Stimulated activated CD4-positive, alpha-beta T cell treated with anti-CD3 and anti-CD28 coated beads, Interleukin-12 subunit alpha, Interleukin-12 subunit beta, amount 100 ng/mL, for 48 hours (primary cell): ENCODE measurements around the gene C3orf62.
"Not testable (repeated sequence)": the region's sequence is repeated elsewhere in the genome, so short reads cannot be mapped to it uniquely, and the experiment has no call there.

Source experiments
- DNase-seq, 3 donors: peaks; one replicate each; pipeline ENCODE4 v3.0.0-alpha.2; 2020; ENCODE audit warnings: low read depth in 2 of 3, low spot score in 1 of 3

C3orf62 gene

DNA sequence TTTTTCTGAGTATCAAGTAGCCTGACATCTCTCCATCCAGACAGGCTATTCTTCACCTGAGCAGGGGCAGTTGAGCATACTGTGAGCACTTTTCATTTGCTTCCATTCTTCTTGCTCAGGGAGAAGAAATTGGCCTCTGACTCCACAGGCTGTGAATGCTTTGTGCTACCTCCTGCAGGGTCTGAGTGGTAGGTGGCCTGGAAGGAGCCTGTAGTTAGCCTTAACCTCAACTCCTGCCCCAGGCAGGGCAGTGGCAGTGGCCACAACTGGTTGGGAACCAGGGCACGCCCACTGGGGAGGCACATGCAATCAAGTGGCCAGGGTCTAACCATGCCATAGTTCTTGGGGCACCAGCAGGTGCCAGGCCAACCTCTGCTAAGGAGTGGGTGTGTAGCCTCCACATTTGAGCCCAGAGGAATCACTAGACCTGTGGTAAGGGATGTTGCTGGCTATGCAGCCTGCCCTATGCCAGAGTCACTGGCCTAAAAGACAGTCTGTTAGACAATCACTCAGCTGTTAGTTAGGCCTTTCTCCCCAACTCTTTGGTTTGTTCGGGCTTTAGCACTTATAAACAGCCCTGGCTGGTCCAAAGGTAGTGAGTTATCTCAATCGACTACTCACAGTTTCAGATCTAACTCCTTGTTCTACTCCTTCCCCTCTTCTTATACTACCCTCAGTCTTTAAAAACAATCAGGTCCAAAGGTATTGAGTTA, 7.4 kb downstream of the C3orf62 start:
- no peak for DNase-seq

DNA sequence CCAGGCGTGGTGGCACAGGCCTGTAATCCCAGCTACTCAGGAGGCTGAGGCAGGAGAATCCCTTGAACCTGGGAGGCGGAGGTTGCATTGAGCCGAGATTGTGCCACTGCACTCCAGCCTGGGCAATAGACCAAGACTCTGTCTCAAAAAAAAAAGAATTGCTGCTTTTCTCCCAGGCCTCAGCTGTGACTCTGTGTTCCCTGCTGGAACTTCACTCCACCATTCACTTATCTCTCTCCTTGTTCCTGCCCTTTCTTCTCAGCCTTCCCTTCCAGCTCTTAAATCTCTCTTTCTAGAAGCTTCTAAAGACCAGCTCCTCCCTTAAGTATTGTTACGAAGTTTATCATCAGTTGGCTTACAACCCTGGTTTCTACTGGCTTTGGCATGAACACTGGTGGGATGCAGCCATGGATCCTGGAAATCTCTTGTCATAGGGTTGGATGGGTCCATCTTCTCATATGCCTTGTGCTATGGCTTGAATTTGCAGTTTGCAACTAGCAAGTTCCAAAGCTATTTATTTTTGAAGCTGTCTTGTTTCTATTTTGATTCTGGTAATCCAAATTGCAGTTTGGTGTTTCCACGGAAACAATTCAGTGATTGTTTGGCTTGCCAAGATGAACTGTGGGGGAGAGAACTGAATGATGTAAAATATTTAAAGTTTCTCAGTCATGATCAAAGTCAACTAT, 10.5 kb downstream of the C3orf62 start:
- no peak for DNase-seq

DNA sequence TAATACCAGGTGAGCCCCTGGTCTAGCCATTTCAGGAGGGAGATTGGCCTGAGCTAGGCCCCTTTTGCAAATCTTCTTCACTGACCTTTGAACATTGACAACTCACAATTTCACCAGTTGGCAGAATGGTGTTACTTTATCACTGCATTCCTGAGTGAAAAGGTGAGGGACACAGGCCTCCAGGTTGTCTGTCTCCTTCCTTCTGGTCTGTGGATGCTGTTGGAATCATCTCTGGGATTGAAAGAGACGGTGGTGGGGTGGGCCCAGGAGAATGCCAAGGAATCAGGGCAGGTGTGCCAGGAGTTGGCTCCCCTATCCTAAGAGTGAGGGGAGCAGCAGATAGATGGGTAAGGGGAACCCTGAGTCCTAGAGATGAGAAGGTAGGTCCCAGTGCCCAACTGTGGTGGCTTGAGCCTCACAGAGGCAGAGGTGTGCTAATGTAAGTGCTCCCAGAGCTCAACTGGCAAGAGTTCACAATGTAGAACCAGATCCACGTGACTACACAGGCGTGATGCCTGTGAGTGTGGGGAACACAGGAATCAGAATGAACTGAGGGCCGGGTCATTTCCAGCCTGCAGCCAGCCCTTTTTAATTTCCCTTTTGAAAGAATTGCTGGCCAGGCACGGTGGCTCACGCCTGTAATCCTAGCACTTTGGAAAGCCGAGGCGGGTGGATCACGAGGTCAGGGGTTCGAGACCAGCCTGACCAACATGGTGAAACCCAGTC, 11.2 kb downstream of the C3orf62 start:
- DNase-seq, result no peak

DNA sequence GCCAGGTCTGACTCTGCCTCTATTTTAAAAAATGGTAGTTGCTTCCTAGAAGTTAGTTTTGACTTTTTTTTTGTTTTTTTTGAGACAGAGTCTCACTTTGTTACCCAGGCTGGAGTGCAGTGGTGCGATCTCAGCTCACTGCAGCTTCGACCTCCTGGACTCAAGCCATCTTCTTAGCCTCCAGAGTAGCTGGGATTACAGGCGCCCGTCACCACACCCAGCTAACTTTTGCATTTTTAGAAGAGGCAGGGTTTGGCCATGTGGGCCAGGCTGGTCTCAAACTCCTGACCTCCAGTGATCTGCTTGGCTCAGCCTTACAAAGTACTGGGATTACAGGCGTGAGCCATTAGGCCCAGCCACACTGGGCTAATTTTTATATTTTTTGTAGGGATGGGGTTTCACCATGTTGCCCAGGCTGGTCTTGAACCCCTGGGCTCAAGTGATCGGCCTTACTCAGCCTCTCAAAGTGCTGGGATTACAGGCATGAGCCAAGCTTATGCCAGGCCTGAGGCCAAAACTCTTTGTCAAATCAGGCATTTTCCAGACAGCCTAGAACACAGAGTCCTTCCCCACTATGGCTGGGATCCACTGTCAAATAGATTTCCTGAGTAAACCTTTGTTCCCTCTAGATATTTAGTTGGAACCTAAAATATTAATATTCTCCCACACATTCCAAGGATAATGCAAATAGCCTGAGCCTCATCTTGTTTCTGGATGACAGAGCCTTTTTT, 13.7 kb downstream of the C3orf62 start:
- DNase-seq, result no peak

DNA sequence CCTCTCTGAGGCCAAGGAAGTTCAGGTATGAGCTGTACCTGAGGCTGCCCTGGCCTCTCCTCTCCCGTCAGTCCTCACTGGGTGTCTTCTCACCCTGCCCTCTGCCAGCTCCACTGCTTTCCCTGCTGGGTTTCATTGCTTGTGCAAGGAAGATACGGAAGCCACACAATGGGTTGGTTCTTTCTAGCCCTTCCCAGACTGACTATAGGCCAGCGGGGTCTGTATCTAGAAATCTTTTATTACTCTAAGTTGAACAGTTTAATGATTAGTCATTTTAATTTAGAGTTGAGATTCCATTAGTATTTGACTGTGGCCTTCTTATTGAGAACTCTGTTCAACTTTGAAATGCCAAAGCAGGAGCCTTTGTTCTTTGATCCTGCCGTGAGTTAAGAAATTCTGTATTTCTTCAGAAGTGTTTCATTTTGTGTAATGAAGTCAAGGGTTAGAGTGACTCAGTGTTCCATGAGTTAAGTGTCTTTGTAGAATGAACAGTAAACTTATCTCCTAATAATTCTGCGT, 16.2 kb downstream of the C3orf62 start:
- no peak for DNase-seq

DNA sequence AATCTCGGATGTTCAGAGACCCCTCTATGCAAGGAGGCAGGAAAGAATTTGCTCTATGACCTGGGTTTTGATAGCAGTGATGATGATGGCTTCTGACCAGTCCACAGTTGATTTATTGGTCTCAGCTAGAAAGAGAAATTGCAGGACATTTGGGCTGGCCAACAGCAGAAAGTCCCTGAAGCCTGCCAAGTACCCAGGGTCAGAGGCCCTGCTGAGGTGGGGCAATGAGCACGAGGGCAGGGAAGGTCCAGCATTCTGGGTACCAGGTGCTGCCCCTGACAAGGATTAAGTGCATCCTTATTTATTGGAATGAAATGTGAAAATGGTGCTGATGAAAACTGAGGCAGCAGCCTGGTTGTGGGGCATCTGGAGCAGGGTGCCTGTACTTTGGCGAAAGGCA, 19.8 kb downstream of the C3orf62 start:
- no peak for DNase-seq

DNA sequence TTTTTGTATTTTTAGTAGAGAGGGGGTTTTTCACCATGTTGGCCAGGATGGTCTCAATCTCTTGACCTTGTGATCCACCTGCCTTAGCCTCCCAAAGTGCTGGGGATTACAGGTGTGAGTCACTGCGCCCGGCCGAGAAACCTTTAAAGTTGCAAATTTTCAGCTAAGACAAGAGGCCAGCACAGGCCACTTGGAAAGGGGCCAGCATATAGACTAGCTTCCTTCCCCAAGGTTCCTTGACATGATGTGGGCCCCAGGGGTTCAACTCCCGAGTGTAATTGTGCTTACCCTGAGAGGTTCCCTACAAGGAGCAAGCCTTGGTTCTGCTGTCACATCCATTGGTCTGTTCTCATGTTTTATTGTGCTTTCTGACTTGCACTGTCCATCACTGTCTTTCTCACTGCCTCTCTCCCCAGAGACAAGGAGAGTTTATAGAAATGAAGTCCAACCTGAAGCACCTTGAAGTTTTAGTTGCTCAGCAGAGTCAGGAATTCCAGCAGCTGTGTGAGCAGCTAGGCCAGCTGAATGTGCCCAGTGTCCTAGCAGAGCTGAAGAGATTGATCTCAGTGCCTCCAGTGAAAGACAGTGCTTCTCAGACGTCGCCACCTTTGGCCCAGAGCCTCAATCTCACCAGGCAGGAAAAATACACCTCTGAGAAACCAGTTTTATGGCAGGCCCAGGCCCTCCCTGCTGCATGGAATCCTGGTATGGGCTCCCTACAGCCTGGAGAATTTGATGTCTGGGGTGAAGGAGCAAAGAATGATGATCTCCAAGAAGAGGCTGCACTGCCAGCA, 21.1 kb downstream of the C3orf62 start:
- no peak for DNase-seq

DNA sequence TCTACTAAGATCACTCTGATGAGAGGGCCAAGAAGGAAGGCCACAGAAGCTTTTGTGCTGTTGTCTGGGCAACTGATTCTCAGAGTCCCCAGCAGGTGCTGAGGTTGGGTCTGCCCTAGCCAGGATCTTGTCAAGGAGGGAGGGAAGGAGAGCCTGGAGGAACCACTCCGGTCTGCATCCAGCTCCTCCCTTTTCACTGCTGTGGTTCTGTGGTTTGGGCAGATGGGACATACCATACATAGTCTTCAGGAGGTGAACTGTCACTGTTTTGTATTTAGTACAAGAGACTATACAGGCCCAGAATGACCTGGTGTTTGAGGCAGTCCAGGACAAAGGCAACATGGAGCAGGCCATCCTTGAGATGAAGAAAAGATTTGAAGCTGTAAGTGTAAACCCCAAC, 21.9 kb downstream of the C3orf62 start:
- no peak for DNase-seq

DNA sequence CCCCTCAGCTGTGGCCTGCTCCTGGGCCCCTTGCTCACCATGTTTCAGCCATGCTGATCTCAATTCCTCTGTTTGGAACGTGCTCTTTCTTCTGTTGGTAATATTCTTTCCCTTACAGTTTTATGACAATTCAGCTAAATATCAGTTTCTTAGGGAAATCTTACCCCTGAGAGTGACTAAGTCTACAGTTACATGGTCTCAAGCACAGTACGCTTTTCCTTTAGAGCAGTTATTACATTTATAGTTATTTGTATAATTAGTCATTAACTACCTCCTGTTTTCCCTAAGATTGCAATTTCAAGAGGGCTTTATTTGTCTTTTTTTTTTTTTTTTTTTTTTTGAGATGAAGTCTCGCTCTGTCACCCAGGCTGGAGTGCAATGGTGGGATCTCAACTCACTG, 23.5 kb downstream of the C3orf62 start:
- DNase-seq, result no peak

DNA sequence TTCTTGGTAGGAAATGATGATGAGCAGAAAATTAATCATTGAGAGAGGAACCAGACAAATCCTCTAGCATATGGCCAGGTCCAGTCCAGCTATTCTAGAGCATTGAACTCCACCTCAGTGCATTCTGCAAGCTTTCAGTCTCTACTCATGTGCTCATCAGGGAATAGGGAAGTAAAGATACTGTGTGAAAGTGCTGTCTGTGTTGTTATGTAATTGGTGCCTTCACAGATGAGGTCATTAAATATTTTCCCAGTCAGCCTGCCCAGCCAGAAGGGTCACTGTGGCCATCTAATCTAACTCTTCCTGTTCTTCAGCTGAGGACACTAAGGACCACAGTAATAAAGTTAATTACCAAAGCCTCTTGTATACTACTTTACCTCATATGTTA, 28.2 kb downstream of the C3orf62 start:
- no peak for DNase-seq

DNA sequence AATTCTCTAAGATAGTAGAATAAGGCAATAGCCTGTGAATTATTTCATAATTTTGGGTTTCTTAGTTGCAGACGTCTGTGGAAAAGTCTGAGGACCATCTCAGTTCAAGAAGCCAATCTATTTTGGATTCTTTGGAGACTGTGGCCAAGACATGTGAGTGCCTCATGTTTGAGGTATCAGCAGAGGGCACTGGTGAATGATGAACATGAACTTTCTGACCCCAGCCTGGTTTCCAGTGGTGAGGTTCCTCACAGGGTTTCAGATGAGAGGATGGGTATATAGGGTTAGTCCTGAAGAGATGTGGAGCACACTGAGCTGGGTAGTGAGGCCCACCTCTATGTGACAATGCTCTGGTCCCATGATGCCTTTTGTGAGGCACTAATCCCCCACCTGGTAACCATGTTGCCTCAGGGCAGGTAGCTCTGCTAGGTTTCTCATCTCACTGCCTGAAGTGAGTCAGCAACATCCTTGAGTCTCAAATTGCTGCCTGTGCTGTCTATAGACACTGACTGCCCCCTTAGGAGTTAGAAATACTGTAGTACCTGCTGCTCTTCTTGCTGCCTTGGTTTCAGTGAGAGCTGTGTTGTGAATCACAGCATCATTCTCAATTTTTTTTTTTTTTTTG, 32.3 kb downstream of the C3orf62 start:
- no peak for DNase-seq

DNA sequence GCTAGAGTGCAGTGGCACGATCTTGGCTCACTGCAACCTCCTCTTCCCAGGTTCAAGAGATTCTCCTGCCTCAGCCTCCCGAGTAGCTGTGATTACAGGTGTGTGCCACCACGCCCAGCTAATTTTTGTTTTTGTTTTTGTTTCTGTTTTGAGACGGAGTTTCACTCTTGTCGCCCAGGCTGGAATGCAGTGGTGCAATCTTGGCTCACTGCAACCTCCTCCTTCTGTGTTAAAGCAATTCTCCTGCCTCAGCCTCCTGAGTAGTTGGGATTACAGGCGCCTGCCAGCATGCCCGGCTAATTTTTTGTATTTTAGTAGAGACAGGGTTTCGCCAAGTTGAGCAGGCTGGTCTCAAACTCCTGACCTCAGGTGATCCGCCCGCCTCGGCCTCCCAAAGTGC, 36.9 kb downstream of the C3orf62 start:
- DNase-seq, result not testable (repeated sequence)

DNA sequence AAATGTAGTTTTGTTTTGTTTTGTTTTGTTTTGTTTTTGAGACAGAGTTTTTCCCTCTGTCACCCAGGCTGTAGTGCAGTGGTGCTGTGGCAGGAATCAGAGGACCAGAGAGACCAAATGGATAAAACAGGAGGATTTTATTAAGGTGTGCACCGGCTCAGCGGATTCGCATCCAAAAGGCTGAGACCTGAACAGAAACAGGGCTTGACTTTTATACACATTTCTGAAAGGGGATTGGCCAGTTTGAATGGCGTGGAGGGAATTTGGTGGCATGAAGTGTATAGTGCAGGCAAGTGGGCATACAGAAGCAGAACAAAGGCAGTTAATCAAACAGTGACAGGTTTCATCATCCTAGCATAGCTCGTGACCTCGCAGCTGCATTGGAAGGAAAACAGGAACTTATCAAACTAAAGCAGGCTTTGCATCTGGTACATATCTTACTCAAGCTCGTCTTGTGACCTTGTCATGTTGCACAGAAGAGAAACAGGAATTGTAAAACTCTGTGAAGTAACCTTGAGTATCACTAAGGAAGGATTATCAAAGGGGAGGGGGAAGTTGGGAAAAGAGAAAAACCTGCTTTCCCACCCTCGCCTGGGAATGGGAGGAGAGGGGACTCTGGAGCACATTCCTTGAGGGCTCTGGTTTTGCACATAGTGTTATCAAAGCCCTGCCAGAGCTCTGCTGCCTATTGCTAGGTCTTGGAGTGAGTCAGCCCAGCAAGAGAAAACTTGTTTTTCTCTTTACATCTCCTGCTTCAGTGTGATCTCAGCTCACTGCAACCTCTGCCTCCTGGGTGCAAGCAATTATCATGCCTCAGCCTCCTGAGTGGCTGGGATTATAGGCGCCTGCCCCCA, 38.5 kb downstream of the C3orf62 start:
- no peak for DNase-seq

DNA sequence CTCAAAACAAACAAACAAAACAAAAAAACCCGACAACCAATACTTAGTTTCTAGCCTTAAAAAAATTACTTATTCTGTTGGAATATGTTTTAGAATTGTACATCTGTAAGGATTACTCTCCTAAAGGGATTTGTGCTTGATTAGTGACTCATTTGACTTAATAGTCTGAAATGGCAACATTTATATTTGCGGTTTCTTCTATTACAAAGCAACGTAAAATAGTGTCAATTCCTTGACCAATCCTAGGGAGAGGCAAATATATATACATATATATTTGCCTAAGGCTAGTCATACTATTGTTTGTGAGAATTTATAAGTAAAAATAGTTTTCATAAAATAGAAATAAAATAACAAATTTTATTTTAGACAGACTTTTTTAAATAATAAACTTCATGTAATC, 39.7 kb downstream of the C3orf62 start:
- no peak for DNase-seq

DNA sequence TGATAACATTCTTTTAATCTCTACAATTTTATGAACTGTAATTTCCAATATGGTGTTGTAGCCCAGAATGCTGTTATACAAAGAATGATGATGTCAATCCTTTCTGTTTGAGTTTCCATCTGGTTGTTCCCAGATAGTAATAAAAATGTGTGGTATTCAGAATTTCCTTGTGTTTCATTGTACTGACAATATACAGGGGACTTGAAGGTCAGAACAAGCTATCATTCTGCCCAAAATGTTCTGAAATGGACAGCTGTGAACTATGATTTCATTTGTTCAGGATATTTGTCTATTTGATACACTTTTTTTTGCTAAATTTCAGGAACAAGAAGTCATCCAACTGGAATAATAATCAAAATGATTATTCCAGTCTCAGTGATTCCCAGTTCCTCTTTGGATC, 40.8 kb downstream of the C3orf62 start:
- no peak for DNase-seq

DNA sequence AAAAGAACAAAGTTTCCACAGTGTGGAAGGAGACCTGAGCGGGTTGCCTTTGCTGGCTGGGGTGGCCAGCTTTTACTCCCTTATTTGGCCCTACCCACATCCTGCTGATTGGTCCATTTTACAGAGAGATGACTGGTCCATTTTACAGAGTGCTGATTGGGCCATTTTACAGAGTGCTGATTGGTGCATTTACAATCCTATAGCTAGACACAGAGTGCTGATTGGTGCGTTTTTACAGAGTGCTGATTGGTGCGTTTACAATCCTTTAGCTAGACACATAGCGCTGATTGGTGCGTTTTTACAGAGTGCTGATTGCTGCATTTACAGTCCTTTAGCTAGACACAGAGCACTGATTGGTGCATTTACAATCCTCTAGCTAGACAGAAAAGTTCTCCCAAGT, 48.2 kb downstream of the C3orf62 start:
- not testable (repeated sequence) for DNase-seq

DNA sequence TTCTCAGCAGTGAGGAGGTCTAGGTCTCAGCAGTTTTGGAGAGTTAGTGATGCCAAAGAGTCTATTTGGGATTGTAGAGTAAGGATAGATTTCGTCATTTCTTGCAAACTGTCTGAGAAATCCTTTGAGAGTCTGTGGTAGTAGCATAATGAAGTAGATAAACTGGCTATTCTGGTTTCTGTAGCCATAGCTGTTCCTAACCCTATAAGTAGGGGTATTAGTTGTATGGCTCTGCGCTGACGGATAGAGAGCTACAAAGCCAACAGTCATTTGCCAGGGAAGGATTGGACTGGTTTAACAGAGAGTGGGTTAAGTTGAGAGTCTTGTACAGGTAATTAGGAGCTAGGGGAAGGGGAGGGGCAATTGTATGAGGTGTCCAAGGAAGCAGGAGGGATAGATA, 55.0 kb downstream of the C3orf62 start:
- DNase-seq, result no peak

DNA sequence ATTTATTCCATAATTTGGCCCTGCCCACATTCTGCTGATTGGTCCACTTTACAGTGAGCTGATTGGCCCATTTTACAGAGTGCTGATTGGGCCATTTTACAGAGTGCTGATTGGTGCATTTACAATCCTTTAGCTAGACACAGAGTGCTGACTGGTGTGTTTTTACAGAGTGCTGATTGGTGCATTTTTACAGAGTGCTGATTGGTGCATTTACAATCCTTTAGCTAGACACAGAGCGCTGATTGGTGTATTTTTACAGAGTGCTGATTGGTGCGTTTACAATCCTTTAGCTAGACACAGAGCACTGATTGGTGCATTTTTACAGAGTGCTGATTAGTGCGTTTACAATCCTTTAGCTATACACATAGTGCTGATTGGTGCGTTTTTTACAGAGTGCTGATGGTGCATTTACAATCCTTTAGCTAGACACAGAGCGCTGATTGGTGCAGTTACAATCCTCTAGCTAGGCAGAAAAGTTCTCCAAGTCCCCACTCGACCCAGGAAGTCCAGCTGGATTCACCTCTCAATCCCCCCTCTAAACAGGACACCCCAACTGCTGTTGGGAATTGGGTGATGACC, 56.0 kb downstream of the C3orf62 start:
- not testable (repeated sequence) for DNase-seq

DNA sequence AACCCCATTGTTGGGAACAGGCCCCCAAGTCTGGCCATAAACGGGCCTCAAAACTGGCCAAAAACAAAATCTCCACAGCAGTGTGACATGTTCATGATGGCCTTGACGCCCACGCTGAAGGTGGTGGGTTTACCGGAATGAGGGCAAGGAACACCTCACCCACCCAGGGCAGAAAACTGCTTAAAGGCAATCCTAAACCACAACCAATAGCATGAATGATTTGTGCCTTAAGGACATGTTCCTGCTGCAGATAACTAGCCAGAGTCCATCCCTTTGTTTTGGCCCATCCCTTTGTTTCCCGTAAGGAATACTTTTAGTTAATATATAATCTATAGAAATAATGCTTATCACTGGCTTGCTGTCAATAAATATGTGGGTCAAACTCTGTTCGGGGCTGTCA, 57.9 kb downstream of the C3orf62 start:
- no peak for DNase-seq
